ENCODE results near the gene NELL1. TPM values are rescaled to one million over a fixed set of nuclear protein-coding genes. Genes with fewer than 3 reads are reported as not detected.

Gene NELL1
- total RNA-seq, 1 donor from 2014 or later, result 0.45 TPM

GRCh38 chr11:20991471-20991870, 322.1 kb downstream of the NELL1 start:
- Histone ChIP-seq H4K20me1 (ENCODE audit: insufficient read depth, low read length) (no peaks in the 10 kb centered on the region), H3K27me3 (ENCODE audit: insufficient read depth, low read length) (no peaks in the 10 kb centered on the region), H3K9me3 (ENCODE audit: insufficient read depth, low read depth, low read length) (no peaks in the 10 kb centered on the region), H3K79me2 (ENCODE audit: insufficient read depth, low read length) (no peaks in the 10 kb centered on the region), H3K36me3 (ENCODE audit: insufficient read depth, low read length) (no peaks in the 10 kb centered on the region), H3K4me2 (ENCODE audit: low read length) (no peak overlapping the region), H2AFZ (ENCODE audit: low read depth, low read length) (no peak overlapping the region), H3K4me1 (ENCODE audit: insufficient read depth, low read length) (no peaks in the 10 kb centered on the region), H3K27ac (ENCODE audit: low read depth, low read length) (no peak overlapping the region), H3K4me3 (ENCODE audit: insufficient read depth, low read depth, low read length) (no peak overlapping the region), H3K9ac (ENCODE audit: low read length) (no peak overlapping the region)
- Mint-ChIP-seq H3K4me1 (ENCODE audit: low read depth, unreplicated experiment) (no peaks in the 10 kb centered on the region), H3K36me3 (ENCODE audit: low read depth, unreplicated experiment) (no peaks in the 10 kb centered on the region), H3K27ac (ENCODE audit: unreplicated experiment) (no peak overlapping the region), H3K4me3 (ENCODE audit: unreplicated experiment) (no peak overlapping the region), H3K9me3 (ENCODE audit: unreplicated experiment) (no peaks in the 10 kb centered on the region), H3K27me3 (ENCODE audit: low read depth, unreplicated experiment) (peaks cover 7% of the 10 kb centered on the region)
- no peak for TF ChIP-seq CTCF (IDR thresholded peaks at IDR 0.05; ENCODE audit: insufficient read depth, low read depth, low read length)
- DNase-seq (ENCODE audit: low read depth), result no peak
- FAIRE-seq, result no peak

GRCh38 chr11:21007297-21007696, 337.9 kb downstream of the NELL1 start:
- Mint-ChIP-seq H3K36me3 (ENCODE audit: low read depth, unreplicated experiment) (no peaks in the 10 kb centered on the region), H3K4me1 (ENCODE audit: low read depth, unreplicated experiment) (no peaks in the 10 kb centered on the region), H3K27ac (ENCODE audit: unreplicated experiment) (no peak overlapping the region), H3K4me3 (ENCODE audit: unreplicated experiment) (no peak overlapping the region), H3K9me3 (ENCODE audit: unreplicated experiment) (peaks cover 6% of the 10 kb centered on the region), H3K27me3 (ENCODE audit: low read depth, unreplicated experiment) (peaks cover 3% of the 10 kb centered on the region)
- H3K27me3 ChIP-seq (ENCODE audit: insufficient read depth, low read length), result no peaks in the 10 kb centered on the region
- H3K4me3 ChIP-seq (ENCODE audit: insufficient read depth, low read depth, low read length), result no peak overlapping the region
- no peaks in the 10 kb centered on the region for H3K36me3 ChIP-seq (ENCODE audit: insufficient read depth, low read length)
- no peak overlapping the region for H3K4me2 ChIP-seq (ENCODE audit: low read length)
- H4K20me1 ChIP-seq (ENCODE audit: insufficient read depth, low read length), result no peaks in the 10 kb centered on the region
- FAIRE-seq, result no peak
- no peak overlapping the region for H3K27ac ChIP-seq (ENCODE audit: low read depth, low read length)
- no peak overlapping the region for H2AFZ ChIP-seq (ENCODE audit: low read depth, low read length)
- no peaks in the 10 kb centered on the region for H3K4me1 ChIP-seq (ENCODE audit: insufficient read depth, low read length)
- no peak overlapping the region for H3K9ac ChIP-seq (ENCODE audit: low read length)
- H3K79me2 ChIP-seq (ENCODE audit: insufficient read depth, low read length), result no peaks in the 10 kb centered on the region
- TF ChIP-seq EZH2 (IDR thresholded peaks at IDR 0.05; ENCODE audit: insufficient read depth, low read length), result no peak
- TF ChIP-seq CTCF (IDR thresholded peaks at IDR 0.05; ENCODE audit: insufficient read depth, low read depth, low read length), result no peak
- H3K9me3 ChIP-seq (ENCODE audit: insufficient read depth, low read depth, low read length), result peaks cover 5% of the 10 kb centered on the region
- no peak for DNase-seq (ENCODE audit: low read depth)

DNA sequence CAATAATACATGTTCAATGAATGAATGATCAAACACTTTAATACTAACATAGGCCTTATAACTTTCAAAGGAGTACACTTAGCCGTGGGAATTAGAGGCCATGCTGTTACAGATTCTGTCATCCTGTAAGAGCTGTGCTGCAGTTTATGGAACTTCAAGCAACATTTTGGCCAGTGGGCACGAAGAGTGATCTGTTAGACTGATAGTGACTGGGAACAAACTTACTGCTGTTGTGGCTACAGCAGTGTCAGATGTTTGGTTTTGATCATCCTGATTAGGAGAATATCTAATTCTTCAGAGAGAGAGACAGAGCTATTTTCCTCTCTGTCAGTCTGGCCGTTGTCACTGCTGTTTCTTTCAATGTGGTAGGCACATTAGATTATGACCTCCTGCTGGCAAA, 348.9 kb downstream of the NELL1 start:
- Histone ChIP-seq H3K4me1 (ENCODE audit: insufficient read depth, low read length) (no peaks in the 10 kb centered on the region), H3K9me3 (ENCODE audit: insufficient read depth, low read depth, low read length) (no peaks in the 10 kb centered on the region), H3K36me3 (ENCODE audit: insufficient read depth, low read length) (no peaks in the 10 kb centered on the region), H2AFZ (ENCODE audit: low read depth, low read length) (no peak overlapping the region), H3K27me3 (ENCODE audit: insufficient read depth, low read length) (no peaks in the 10 kb centered on the region), H3K4me3 (ENCODE audit: insufficient read depth, low read depth, low read length) (no peak overlapping the region), H3K27ac (ENCODE audit: low read depth, low read length) (no peak overlapping the region), H3K9ac (ENCODE audit: low read length) (no peak overlapping the region), H3K79me2 (ENCODE audit: insufficient read depth, low read length) (no peaks in the 10 kb centered on the region), H3K4me2 (ENCODE audit: low read length) (no peak overlapping the region), H4K20me1 (ENCODE audit: insufficient read depth, low read length) (no peaks in the 10 kb centered on the region)
- FAIRE-seq (no peak), DNase-seq (ENCODE audit: low read depth) (no peak)
- no peaks in the 10 kb centered on the region for H3K36me3 Mint-ChIP-seq (ENCODE audit: low read depth, unreplicated experiment)
- no peaks in the 10 kb centered on the region for H3K27me3 Mint-ChIP-seq (ENCODE audit: low read depth, unreplicated experiment)
- peaks cover 3% of the 10 kb centered on the region for H3K9me3 Mint-ChIP-seq (ENCODE audit: unreplicated experiment)
- peaks cover 3% of the 10 kb centered on the region for H3K4me1 Mint-ChIP-seq (ENCODE audit: low read depth, unreplicated experiment)
- H3K4me3 Mint-ChIP-seq (ENCODE audit: unreplicated experiment), result no peak overlapping the region
- H3K27ac Mint-ChIP-seq (ENCODE audit: unreplicated experiment), result no peak overlapping the region
- no peak for TF ChIP-seq CTCF (IDR thresholded peaks at IDR 0.05; ENCODE audit: insufficient read depth, low read depth, low read length)
- no peak for TF ChIP-seq EZH2 (IDR thresholded peaks at IDR 0.05; ENCODE audit: insufficient read depth, low read length)

Measured in astrocyte (in vitro differentiated cells and primary cell).